Neural progenitor cell (in vitro differentiated cells): Measurements from ENCODE around the gene RNF111.

Experiments
- CTCF ChIP-seq: fragments of 200-600 bp; sonication (generic); IDR thresholded peaks from 2 replicates; pipeline ENCODE4 v1.5.1; 2017; ENCODE audit warnings: antibody characterized with exemption, mild to moderate bottlenecking
- EZH2 ChIP-seq: fragments of 200-600 bp; sonication (generic); IDR thresholded peaks from 2 replicates; pipeline ENCODE4 v1.6.1; 2017; ENCODE audit warnings: antibody characterized with exemption, mild to moderate bottlenecking, moderate library complexity

- TF ChIP-seq CTCF (no peak), EZH2 (no peak)
Observed at GRCh38 chr15:58988006-58988785, 733 bp downstream of the RNF111 start.
